Suprapubic skin (tissue), 3 donors: ENCODE measurements around the gene OSBP2.

Experiments
- CTCF ChIP-seq, 2 donors: fragments of 200-600 bp in 1 of 2; fragments of 450-650 bp in 1 of 2; sonication (generic) in 1 of 2; IDR thresholded peaks; one replicate each; pipeline ENCODE4 v1.5.1; 2016 to 2019; ENCODE audit warnings: antibody characterized with exemption in 2 of 2, mild to moderate bottlenecking in 1 of 2, moderate library complexity in 1 of 2
- EP300 ChIP-seq: sonication (generic); formaldehyde crosslinking; IDR thresholded peaks from one replicate; pipeline ENCODE4 v1.6.1; 2017; ENCODE audit warnings: antibody characterized with exemption
- POLR2A ChIP-seq, 2 donors: fragments of 450-650 bp; IDR thresholded peaks; one replicate each; pipeline ENCODE4 v1.6.1; 2017; ENCODE audit warnings: antibody characterized with exemption in 2 of 2, mild to moderate bottlenecking in 2 of 2, moderate library complexity in 2 of 2

DNA sequence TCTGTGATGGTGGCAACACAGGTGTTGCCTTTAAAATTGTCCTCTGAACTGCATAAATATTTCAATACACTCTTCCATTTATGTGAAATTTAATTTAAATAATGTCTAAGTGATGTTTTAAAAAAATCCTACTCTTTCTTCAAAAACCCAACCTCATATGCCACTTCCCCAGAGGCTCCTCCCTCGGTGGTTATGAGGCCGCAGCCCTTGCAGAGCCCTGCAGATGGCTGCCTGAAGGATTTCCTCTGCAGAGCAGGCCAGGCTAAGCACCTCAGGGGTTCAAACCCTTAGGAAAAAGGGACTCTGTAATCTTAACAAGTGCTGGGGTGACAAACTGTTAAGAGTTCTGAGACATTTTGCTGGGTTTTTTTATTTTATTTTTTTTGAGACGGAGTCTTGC lies 248.7 kb downstream of the OSBP2 start:
- no peak for TF ChIP-seq EP300
- TF ChIP-seq CTCF (IDR thresholded peaks at IDR 0.05): no peak
- TF ChIP-seq POLR2A (IDR thresholded peaks at IDR 0.05): no peak
